ENCODE measurements around the gene SLC17A9. TPM values are rescaled to one million over a fixed set of nuclear protein-coding genes. Genes with fewer than 3 reads are reported as not detected.

SLC17A9 gene
- total and polyA plus RNA-seq, 2 experiments from 2014 or later, result 32.0 to 39.3 TPM

GRCh38 chr20:63000958-63001357 is 48.4 kb downstream of the SLC17A9 start (continued):
- TF ChIP-seq ETS1 (IDR thresholded peaks at IDR 0.05) (no peak), CREB1 (CRISPR knock-in tag; IDR thresholded peaks at IDR 0.05; ENCODE audit: low read depth) (no peak), POLR2AphosphoS5 (IDR thresholded peaks at IDR 0.05; ENCODE audit: low read depth) (no peak), EZH2 (IDR thresholded peaks at IDR 0.05; ENCODE audit: low read depth, unreplicated experiment) (no peak), NANOG (IDR thresholded peaks at IDR 0.05; ENCODE audit: borderline replicate concordance) (no peak), ZNF331 (CRISPR knock-in tag; IDR thresholded peaks at IDR 0.05; ENCODE audit: low read depth) (no peak), EZH2phosphoT487 (IDR thresholded peaks at IDR 0.05; ENCODE audit: unreplicated experiment) (no peak), ZNF114 (CRISPR knock-in tag; IDR thresholded peaks at IDR 0.05) (no peak), JUNB (IDR thresholded peaks at IDR 0.05; ENCODE audit: unreplicated experiment) (no peak), REST (IDR thresholded peaks at IDR 0.05; ENCODE audit: unreplicated experiment) (no peak), CTCF (conservative IDR thresholded peaks at IDR 0.05; ENCODE audit: low read depth in 2 of 2) (no peak), STAT1 (IDR thresholded peaks at IDR 0.05; ENCODE audit: unreplicated experiment) (no peak)

- no peak for DNase-seq (ENCODE audit: low spot score)
- Histone ChIP-seq H4K20me1 (replicated peaks; ENCODE audit: insufficient read depth) (peaks cover 9% of the 10 kb centered on the region; the same call in 1 of the 2 replicates), H3K4me2 (no peak overlapping the region), H3K27ac (ENCODE audit: low read depth) (no peak overlapping the region), H3K4me3 (no peak overlapping the region), H3K4me1 (ENCODE audit: insufficient read depth) (peaks cover 52% of the 10 kb centered on the region), H3K27me3 (ENCODE audit: insufficient read depth) (peaks cover 58% of the 10 kb centered on the region), H3K9me2 (ENCODE audit: insufficient read depth) (no peaks in the 10 kb centered on the region), H3K36me3 (ENCODE audit: insufficient read depth) (no peaks in the 10 kb centered on the region), H3K79me2 (replicated peaks; ENCODE audit: insufficient read depth) (no peaks in the 10 kb centered on the region), H3F3A (replicated peaks; ENCODE audit: low read depth) (peaks cover 18% of the 10 kb centered on the region; the same call in 1 of the 2 replicates), H2AFZ (no peak overlapping the region)
- Mint-ChIP-seq H3K27me3 (ENCODE audit: insufficient read depth, low read depth, poor library complexity) (peaks cover 79% of the 10 kb centered on the region), H3K9me3 (peaks cover 3% of the 10 kb centered on the region; the same call in 2 of the 3 replicates), H3K4me1 (peaks cover 53% of the 10 kb centered on the region), H3K4me3 (no peak overlapping the region), H3K27ac (no peak overlapping the region), H3K36me3 (ENCODE audit: low read depth) (no peaks in the 10 kb centered on the region)
- ATAC-seq, result no peak
- TF ChIP-seq CTCF (conservative IDR thresholded peaks at IDR 0.05; ENCODE audit: low read depth in 2 of 2), result no peak
- TF ChIP-seq EZH2phosphoT487 (IDR thresholded peaks at IDR 0.05; ENCODE audit: unreplicated experiment), result no peak
- no peak for TF ChIP-seq NANOG (IDR thresholded peaks at IDR 0.05; ENCODE audit: borderline replicate concordance)
- no peak for TF ChIP-seq CREB1 (CRISPR knock-in tag; IDR thresholded peaks at IDR 0.05; ENCODE audit: low read depth)
- TF ChIP-seq JUNB (IDR thresholded peaks at IDR 0.05; ENCODE audit: unreplicated experiment), result no peak
- TF ChIP-seq ZNF331 (CRISPR knock-in tag; IDR thresholded peaks at IDR 0.05; ENCODE audit: low read depth), result no peak
- TF ChIP-seq STAT1 (IDR thresholded peaks at IDR 0.05; ENCODE audit: unreplicated experiment), result no peak
- no peak for TF ChIP-seq ETS1 (IDR thresholded peaks at IDR 0.05)
- no peak for TF ChIP-seq EZH2 (IDR thresholded peaks at IDR 0.05; ENCODE audit: low read depth, unreplicated experiment)
- TF ChIP-seq REST (IDR thresholded peaks at IDR 0.05; ENCODE audit: unreplicated experiment), result no peak
Observed at GRCh38 chr20:63002511-63002910, 50.0 kb downstream of the SLC17A9 start.
